T-helper 2 cell (primary cell): ENCODE measurements around the gene PDZD2.
"Not testable (repeated sequence)": the region's sequence is repeated elsewhere in the genome, so short reads cannot be mapped to it uniquely, and the experiment has no call there.

Experiments used
- DNase-seq, 5 experiments: peaks; one replicate each; pipeline versions ENCODE4 v3.0.0 to v3.0.0-alpha.2; 2012 to 2022
- total RNA-seq, 2 donors: gene quantifications; one replicate each; lab custom pipeline; 2026; lab: John Stamatoyannopoulos, UW

PDZD2 gene
- 1.1 to 1.9 reads per million in 2 donors for total RNA-seq

DNA sequence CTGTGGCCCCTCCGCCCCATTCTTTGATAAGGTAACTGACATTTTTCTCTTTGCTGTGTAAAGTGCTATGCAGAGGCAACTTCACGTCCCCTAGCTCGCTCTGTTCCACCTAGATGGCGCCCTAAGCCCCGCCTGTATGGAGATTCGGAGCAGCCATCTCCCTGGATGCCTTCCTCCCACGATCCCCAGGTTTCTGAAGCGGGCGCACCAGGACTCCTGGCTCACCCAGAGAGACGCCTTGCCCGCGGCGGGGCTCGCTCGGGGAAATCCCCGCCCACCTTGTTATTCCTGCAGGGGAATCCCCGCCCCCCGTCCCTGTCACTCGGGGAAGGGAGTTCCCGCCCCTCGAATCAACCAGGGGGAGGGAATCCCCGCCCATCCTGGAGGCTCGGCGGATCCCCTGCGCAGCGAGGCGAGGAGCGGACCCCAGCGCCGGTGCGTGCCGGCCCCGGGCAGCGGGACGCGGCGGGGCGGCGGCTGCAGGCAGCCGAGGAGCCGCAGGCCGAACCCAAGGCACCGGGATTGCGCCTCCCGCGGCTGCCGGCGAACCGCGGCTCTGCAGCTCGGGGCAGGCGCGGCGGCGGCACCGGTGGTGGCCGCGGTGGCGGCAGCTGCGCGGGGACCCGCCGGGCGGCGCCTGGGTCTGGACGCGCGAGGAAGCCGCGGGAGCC, at the start of gene PDZD2:
Gene PDZD2 (plus strand): TSS at position 384 of the 671 bp plus-strand sequence.
- peak; percentile 38 to 71 (median 60) for DNase-seq

DNA sequence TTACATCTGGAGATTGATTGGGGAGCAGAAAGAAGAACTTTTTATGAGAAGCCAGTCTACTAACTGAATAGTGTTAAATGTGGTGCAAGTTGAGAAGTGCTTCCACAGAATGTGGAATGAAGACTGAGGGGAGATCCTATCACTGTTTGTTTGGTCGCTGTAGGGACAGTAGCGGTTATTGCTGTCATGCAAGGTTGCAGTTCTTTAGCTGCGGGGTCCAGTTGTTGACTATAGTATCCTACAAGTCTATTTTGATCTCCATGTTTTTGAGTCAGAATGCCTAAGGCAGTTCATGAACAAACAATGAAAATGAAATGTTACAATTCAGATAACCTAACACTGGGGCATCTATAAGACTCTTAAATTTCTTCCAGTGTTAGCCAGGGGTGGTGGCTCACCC, 45.3 kb upstream of the PDZD2 start:
- DNase-seq, result no peak

DNA sequence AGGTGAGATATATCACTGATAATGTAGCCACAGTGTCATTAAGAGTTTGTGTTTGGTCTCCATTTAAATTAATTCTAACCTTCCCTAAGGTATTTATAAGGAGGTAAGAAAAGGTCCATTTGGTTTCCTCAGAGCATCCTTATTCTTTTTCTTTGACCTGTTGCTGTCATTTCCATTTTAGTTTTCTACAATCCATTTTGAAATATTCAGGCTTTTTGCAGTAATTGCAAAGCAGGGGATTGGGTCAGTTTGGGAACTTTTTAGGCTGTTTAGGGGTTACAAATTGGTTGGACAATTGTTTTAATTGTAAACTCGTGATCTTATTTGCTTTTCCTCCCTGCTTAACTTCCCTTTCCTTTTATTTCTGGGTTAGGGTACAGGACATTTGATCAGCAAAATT, 42.6 kb upstream of the PDZD2 start:
- no peak for DNase-seq

DNA sequence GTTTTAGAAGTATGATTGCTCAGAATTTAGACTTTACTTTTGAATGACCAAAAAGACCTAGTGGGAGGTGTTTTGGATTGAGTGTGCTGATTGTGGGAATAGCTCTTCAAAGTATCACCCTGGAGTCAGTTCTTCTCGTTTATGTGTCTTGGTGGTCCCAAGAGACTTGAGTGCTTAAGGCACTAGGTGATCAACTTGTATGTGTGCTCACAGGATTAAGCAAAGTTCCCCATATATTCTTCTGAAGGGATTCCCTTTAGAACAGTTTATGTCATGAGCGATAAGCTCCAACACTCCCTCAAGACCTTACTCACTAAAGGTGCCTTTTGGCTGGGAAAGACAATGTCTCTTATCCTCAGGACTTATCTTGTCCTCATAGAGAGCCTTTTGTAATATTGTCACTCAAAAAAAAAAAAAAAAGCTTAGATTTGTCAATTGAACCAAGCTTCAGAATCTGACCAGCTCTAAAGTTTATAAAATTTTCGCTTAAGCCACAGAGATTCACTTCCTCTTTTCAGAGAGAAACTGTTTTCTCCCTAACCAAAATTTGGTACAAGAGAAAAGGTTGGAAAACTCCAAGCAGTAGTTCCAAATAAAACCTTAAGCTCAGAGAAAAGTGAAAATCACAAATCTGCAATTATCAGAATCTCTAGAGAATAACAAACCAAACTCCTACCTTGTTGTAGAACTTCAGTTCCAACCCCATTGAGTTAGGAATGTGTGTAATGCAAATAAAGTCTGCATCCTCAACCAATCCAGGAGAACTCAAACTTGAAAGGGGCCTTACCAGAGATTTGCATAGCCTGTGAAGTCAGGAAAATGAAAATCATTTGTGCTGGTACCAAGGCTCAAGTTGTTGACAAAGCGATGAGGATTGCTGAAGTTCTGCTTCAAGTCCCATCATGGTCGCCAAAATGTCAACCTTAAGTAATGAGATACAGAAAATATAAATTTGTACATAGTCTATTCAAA, 40.0 kb upstream of the PDZD2 start:
- DNase-seq, result no peak

DNA sequence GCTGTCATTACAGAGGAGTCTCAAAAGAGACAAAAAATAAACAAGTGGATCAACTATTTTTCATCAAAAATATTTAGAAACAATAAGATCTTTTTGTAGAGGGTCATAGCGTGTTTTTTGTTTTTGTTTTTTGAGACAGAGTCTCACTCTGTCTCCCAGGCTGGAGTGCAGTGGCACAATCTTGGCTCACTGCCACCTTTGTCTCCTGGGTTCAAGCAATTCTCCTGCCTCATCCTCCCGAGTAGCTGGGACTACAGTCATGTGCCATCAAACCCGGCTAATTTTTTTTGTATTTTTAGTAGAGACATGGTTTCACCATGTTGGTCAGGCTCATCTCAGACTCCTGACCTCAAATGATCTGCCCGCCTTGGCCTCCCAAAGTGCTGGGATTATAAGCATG, 36.6 kb upstream of the PDZD2 start:
- DNase-seq, result not testable (repeated sequence)

DNA sequence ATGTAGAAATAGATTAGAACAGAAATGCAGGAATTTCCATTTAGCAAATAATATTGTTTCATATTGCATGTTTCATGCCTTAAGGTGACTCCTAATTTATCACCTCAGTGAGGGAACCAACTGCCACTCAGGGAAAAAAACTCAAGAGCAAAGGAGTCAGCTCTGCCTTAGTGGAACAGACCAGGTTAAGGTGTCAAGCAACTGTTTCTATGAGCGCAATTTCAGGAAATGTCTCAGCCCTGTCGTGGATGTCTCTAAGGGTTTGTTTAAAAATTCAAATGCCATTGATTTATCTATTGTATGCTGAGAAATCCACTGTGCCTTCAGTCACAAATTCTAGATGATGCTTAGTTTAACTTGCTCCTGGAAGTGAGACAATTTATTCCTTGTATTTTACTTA, 34.7 kb upstream of the PDZD2 start:
- no peak for DNase-seq

DNA sequence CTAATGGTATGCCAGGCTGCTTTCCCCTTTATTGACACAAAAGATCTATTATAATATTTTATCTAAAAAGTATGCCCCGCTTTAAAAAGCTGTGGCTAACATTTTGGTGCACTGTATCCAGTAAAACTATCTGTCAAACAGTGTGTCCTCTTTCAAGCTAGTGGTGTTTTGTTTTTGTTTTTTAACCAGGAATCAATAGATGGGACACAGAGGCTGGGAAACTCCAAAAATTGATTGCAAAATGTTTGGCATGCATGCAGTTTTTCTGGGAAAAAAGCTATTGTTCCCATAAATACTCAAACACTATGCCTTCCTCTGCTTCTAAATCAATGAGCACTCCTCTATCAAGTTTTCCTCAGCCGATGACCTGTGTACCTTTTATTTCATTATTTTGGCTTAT, 34.3 kb upstream of the PDZD2 start:
- no peak for DNase-seq

DNA sequence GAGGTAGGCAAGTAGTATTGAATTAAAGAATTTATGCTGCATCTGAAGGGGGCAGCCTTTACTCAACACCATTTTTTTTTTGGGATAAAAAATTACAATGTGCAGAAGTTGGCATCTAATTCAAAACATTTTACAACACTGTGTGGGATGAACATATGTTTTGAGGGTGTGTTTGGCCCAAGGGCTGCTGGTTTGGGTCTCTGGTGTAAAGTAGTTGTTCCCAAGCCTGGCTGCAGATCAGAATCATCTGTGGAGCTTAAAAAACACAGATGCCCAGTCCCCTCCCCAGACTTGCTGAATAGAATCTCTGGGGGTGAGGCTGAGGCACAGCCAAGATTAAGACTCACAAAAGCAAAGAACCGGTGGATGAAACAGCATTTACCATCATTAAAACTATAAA, 33.0 kb upstream of the PDZD2 start:
- DNase-seq, result no peak

DNA sequence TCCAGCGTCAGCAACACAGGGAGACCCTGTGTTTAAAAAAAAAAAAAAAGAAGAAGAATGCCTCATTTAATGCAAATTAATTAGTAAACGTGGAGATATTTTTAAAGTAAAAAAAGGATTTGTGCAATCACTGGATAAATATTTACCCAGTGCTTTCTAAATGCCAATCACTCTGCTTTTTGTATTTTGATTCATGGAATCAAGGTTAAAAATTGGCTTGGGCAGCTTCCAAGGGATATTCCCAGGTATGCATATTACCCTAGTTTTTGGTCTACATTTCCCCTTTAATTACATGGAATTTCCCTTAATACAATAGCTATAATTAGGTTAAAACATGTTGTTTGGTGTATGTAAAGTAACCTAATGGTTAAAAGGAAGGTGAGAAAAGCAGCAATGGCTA, 31.4 kb upstream of the PDZD2 start:
- no peak for DNase-seq

DNA sequence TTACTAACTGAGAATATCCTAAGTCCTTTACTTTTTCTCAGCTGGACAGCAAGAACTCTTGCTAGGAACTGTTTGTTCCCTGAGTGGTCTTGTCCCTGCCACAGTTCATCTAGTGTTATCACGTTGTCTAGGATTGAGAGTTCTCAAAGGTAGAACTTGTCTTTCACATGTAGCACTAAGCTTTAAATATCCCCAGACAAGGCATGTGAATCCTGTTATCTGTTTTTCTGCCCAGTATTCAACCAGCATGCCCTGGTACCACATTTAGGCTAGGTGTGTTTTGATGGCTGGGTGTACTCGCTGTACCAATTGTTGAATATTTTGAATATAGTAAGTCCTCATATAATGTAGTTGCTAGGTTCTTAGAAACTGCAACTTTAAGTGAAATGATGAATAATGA, 27.9 kb upstream of the PDZD2 start:
- no peak for DNase-seq

DNA sequence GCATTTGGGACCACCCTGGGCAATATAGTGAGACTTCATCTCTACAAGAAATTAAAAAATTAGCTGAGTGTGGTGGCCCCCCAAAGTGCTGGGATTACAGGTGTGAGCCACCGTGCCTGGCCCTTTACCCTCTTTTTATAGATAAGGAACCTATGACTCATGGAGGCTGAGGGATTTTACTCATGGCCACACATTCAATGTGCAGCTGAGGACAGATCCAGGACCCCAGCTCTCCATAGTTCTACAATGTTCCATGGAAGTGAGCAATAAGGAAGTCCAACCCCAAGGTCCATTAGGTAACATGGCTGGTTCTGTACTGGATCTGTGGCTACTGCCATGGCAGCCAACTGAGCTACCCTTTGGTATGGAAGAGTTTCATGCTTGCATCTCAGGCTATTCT, 25.3 kb upstream of the PDZD2 start:
- no peak for DNase-seq

DNA sequence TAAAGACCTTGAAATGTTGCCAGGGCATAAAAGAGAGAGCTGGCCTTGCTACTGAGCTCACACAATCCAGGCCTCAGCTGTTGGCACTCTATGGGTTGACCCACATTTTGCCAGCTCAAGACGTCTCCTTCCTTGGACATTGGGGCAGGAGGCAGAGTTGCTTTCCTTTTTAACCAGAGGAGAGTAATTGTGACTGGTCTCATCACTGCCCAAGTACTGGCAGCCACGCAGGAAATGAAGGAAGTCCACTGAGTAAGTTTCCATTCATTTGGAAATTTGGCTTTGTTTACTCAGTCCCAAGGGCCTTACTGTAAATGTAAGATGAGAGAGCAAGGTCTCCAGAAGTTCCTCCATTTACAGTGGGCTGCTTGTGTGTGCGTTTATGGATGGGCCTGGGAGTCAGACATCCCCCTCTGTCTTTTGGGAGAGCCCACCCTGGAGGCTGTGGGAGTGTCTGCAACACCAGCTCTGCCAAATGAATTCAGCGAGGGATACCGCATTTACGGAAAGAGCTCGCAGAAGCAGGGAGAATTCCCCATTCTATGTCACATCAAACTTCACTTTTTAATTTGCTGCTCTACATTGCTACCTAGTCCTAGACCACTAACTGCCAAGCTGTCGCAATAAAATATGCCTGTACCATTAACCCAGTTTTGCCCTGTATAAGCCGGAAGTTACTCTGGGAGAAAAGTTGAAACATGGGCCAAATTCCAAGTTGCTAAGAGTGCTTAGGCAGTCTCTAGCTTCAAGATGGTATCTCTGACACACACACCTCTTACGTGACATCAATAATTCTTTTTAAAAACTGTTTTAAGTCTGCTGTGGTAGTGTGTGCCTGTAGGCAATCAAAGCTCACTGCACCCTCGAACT, 24.5 kb upstream of the PDZD2 start:
- no peak for DNase-seq

DNA sequence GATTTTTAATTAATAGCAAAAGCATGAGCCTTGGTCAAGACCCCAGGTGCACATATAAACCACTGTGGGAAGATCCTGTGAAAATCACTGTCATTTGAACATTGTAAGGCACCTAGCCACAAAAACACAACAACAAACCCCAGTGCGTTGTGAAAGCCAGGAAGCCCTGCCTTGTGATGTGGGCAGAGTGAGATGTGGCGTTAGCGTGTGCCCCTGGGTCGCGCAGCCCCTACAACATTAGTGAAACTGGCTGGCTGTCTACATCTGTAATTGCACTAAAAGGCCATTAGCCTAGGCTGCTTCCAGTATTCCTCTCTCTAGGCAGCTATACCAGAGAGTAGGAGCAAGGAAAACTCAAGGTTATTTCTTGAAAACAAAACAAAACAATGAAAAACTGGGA, 21.1 kb upstream of the PDZD2 start:
- no peak for DNase-seq

DNA sequence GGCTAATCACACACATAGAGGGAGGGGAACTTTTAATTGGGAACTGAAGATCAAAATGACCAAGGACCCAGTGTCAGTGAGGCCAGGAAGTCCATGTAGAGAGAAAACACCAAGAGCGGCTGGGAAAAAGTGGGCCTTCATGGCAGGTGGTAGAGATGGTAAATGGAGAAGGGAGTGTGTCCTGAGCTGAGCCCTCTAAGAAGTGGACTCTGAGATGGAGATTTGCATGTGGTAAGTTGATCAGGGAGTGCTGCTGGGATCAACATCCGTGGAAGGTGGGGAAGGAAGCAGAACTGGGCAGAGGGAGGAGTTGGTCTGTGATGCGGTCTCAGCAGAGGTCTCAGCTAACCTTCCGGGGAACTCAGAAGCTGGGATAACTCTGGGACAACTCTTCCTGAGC, 18.9 kb upstream of the PDZD2 start:
- DNase-seq, result no peak

DNA sequence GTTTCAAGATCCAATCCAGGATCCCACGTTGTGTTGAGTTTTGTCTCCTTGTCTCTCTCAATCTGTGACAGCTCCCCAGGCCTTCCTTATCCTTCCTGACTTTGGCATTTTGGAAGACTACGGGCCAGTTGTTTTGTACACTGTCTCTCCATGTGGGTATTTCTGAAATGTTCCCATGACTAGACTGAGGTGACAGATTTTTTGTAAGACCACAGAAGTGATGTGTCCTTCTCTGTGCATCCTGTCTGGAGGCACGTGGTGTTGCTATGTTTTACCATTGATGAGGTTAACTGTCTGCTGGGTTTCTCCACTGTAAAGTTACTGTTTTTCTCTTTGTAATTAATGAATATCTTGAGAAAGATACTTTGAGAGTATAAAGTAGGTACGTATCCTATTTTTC, 15.7 kb upstream of the PDZD2 start:
- no peak for DNase-seq

DNA sequence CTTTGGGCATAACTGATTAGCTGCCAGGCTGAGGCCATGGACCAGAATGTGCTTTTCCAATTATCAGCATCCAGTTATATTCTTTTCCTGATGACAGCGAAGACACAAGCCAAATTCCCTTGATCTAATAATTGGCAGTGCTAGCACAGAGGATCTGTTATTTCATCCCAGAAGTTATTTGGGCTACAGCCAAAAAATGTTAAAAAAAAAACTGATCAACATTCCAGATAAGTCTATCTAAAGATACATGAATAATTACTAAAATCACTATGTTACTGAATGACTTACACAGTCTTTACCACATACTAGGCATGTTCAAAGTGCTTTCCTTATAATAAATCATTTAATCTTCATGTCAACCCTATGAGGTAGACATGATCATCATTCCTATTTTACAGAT, 13.5 kb upstream of the PDZD2 start:
- DNase-seq, result no peak

DNA sequence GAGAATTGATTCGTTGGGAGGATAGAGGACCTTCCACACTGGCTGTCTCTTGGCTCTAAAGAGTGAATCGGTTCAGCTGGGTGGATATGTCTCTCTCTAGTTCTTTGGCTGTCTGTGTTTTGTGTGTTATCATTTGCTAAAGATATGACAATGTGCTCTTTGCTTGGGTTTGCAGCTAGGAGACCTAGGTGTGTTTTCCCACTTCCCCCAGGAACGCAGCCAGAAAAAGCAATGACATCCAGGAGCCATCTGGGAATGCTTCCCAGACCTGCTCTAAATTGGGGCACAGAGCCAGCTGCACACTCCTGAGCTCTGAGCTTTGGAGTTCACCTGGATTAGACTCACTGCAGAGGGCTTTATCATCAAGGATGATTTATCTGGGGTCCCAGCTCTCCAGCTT, 12.8 kb upstream of the PDZD2 start:
- no peak for DNase-seq

DNA sequence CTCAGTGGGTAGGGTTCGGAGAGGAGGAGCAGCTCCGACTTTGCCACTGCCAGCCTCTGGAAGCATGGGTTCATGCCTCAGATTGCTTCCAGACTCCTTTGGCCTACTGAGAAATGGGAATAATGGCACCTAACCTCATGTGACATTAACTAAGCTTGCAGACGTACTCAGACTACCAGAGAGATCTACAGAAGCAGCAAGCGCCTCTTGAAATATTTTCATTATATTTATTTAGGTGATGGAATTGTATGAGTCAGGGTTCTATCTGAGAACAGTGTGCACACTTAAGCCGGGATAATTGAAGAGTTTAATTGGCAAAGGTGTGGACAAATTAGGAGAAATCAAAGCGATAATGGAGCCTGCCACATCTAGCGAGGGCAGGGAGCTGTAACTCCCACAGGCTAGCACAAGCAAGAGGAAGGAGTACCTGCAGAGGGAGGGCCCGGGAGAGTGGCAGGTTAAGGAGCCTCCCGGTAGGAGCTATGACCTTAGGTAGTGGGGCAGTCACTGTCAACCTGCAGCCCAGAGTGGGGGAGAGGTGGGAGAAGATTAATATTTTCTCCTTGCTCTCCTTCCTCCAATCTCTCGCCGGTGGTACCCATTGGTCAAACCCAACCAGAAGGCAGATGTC, 12.2 kb upstream of the PDZD2 start:
- DNase-seq, result no peak

DNA sequence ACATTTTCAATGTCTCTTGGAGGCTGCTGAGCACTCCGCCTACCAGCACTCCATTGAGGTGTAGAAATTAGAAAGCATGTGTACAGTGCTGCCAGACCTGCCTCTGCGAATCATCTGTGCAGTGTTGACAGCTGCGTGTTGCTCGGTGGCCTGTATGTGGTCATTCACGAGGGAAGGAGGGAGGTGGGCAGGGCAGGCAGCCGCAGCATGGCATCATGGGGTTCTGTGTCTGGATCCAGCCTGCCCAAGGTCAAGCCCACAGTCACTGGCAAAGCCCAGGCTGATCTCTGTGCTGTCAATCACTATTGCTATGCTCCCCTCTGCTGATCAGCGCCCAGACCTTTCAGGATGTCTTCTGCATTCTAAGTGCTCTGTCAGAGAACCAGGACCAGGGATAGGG, 8.0 kb upstream of the PDZD2 start:
- no peak for DNase-seq

DNA sequence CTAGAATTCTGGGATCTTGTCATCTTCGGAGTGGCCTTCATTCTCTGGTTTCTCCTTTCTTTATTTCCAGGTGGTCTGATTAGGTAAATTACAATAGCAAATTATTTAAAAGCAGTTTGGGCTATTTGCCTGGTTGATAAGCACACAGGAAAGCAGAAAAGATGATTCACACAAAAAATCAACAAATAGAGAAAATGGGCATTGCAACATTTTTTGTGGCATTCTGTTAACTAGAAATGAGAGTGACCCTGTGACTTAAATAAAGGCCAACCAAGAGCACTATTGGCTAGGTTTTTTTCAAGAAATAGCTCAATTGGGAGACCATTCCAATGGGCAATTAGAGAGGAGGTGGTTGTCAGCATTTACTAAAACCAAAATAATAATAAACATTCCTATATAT, 6.5 kb upstream of the PDZD2 start:
- no peak for DNase-seq

DNA sequence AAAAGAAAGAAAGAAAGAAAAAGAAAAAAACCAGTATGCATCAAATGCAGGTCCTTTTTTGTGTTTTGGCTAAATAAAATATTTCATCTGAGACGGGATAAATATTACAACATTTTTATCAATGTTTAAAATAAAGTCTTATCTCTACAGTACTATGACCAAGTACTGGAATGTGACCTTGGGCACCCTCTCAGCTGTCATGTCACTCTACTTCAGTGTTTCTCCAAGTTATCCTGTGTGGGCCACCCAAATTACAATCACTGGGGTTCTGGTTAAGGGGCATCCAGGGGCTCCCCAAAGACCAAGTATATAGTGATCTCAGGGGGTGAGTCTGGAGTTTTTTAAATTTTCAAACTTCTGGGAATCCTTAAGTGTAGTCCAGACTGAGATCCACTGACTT, 3.5 kb upstream of the PDZD2 start:
- no peak for DNase-seq

DNA sequence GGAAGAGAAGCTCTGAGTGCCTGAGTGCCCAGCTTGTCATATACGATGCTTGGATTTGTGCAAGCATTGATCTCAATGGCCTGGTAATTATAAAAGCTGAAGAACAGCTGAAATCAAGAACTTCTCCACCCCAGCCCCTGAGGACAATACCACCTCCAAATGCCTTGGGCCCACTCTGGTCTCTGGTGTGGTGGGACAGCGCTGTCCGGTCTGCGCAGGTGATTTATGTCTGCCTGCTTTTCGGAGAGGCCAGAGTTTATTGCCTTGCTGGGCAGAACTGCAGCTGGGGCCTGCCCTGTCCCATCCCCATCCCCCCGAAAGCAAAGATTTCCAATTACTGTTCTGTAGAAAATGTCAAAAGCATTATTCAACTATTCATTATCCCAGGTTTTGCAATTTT, 1.1 kb upstream of the PDZD2 start:
- DNase-seq, result no peak

DNA sequence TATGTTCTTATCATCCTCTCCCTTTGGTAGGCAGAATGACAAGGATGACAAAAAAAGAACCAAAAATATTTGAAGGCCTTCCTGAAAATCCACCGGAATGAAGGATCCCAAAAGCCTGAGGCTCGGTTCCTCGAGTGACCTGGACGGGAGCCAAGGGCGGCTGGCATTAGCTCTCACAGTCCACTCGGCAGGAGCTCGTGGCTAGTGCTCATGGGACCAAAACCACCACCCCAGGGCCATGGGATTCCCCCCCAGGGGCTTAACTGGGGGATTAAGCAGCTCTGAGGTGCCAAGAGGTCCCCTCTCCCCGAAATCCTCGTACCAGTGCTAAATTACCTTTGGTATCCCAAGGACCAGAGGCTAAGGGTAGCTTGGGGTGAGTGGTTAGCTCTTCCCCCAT, 586 bp upstream of the PDZD2 start:
- DNase-seq, result no peak
